ENCODE data around the gene RSPO1.

DNA sequence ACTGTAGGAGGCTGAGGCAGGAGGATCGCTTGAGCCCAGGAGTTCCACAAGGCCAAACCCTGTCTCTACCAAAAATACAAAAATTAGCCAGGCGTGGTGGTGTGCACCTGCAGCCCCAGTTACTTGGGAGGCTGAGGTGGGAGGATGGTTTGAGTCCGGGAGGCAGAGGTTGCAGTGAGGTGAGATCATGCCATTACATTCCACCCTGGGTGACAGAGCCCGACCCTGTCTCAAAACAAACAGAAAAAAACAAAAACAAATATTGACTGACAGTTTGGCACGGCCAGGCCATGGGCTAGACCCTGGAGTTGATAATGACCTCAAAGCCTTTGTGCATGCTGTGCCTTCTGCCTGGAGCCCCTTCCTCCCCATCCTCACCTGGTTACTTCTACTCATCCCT is 19.2 kb upstream of the RSPO1 start:
- TF ChIP-seq TAF1 (IDR thresholded peaks at IDR 0.05; ENCODE audit: low read depth, low read length) (no peak), POLR2A (IDR thresholded peaks at IDR 0.05; ENCODE audit: low read depth, low read length) (no peak), POLR2AphosphoS5 (IDR thresholded peaks at IDR 0.05; ENCODE audit: low read depth, low read length) (no peak), PAX5 (IDR thresholded peaks at IDR 0.05; ENCODE audit: insufficient read depth, low read length, severe bottlenecking) (no peak)

Data from GM12891 (cell line).